ENCODE data around the gene TDRD12.
"Not testable (repeated sequence)": the region's sequence is repeated elsewhere in the genome, so short reads cannot be mapped to it uniquely, and the experiment has no call there.

Gene TDRD12

DNA sequence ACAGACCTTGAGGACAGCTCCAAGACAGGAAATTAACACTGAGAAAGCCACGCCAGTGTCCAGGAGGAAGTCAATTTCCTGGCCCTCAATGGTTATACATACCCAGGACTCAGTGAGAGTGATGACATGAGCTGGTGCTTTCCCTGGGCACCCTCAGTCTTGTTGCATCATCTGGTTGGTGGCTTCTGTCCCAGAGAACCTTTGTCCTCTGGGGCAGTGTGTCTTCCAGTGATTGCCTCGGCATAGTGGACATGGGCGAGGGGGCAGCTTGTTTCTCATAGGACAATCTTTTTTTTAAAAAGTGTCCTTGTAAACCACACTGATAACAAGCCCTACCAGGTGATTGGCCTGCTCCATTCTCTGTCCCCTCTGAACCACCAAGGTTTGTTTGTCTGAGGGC is 22.8 kb upstream of the TDRD12 start:
- not testable (repeated sequence) for H2AFZ ChIP-seq (ENCODE audit: low read depth, low read length); H2AK5ac ChIP-seq (ENCODE audit: low read length, severe bottlenecking)

DNA sequence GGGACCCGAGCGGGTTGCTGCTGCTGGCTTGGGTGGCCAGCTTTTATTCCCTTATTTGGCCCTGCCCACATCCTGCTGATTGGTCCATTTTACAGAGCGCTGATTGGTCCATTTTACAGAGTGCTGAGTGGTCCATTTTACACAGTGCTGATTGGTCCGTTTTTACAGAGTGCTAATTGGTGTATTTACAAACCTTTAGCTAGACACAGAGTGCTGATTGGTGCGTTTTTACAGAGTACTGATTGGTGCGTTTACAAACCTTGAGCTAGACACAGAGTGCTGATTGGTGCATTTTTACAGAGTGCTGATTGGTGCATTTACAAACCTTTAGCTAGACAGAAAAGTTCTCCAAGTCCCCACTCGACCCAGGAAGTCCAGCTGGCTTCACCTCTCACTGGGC is 19.4 kb upstream of the TDRD12 start:
- not testable (repeated sequence) for H3K23ac ChIP-seq (ENCODE audit: low read length in 2 of 2); H2BK120ac ChIP-seq (ENCODE audit: low read depth, low read length); H2AFZ ChIP-seq (ENCODE audit: low read depth, low read length); H3K9ac ChIP-seq (ENCODE audit: low read length); H3K27ac ChIP-seq (ENCODE audit: low read length, poor library complexity, severe bottlenecking); H4K8ac ChIP-seq (ENCODE audit: low read length); H2AK5ac ChIP-seq (ENCODE audit: low read length, severe bottlenecking); H4K91ac ChIP-seq (ENCODE audit: low read length); H2BK12ac ChIP-seq (ENCODE audit: low read length in 2 of 2); H3K18ac ChIP-seq (ENCODE audit: low read depth in 1 of 2, low read length in 2 of 2); DNase-seq; H3K14ac ChIP-seq (ENCODE audit: low read length in 2 of 2); H3K4me2 ChIP-seq (ENCODE audit: low read length, poor library complexity, severe bottlenecking); H3K27me3 ChIP-seq (ENCODE audit: control insufficient read depth in 1 of 2, insufficient read depth in 1 of 2, low read length in 2 of 2); H3K4ac ChIP-seq (ENCODE audit: low read depth in 1 of 2, low read length in 2 of 2); H3K4me1 ChIP-seq (ENCODE audit: control insufficient read depth, insufficient read depth, low read depth, low read length); H3K4me3 ChIP-seq (ENCODE audit: insufficient read depth in 1 of 2, low read depth in 1 of 2, low read length in 2 of 2); H2BK15ac ChIP-seq (ENCODE audit: low read depth, poor library complexity, severe bottlenecking); H2BK5ac ChIP-seq (ENCODE audit: low read depth, low read length, poor library complexity, severe bottlenecking)
- peaks cover 10% of the 10 kb centered on the region for H3K9me3 ChIP-seq (ENCODE audit: control insufficient read depth, low read length)
- peaks cover 11 to 35% of the 10 kb centered on the region in 2 experiments for H3K36me3 ChIP-seq (ENCODE audit: control insufficient read depth in 1 of 2, insufficient read depth in 2 of 2, low read depth in 1 of 2, low read length in 2 of 2)
- peaks cover 16% of the 10 kb centered on the region for H3K79me1 ChIP-seq (replicated peaks; ENCODE audit: low read length, poor library complexity, severe bottlenecking)
- 85% methylated on average over 7 of the region's 7 CpGs for WGBS

More for the DNA sequence above, 22.8 kb upstream of the TDRD12 start:
- not testable (repeated sequence) for H2BK15ac ChIP-seq (ENCODE audit: low read depth, poor library complexity, severe bottlenecking); H4K8ac ChIP-seq (ENCODE audit: low read length); DNase-seq; H3K27ac ChIP-seq (ENCODE audit: low read length, poor library complexity, severe bottlenecking); H3K9ac ChIP-seq (ENCODE audit: low read length); H2BK5ac ChIP-seq (ENCODE audit: low read depth, low read length, poor library complexity, severe bottlenecking); H2BK120ac ChIP-seq (ENCODE audit: low read depth, low read length); H3K9me3 ChIP-seq (ENCODE audit: control insufficient read depth, low read length); H3K4me2 ChIP-seq (ENCODE audit: low read length, poor library complexity, severe bottlenecking); H3K4ac ChIP-seq (ENCODE audit: low read depth in 1 of 2, low read length in 2 of 2); H3K14ac ChIP-seq (ENCODE audit: low read length in 2 of 2); H4K91ac ChIP-seq (ENCODE audit: low read length); H2BK12ac ChIP-seq (ENCODE audit: low read length in 2 of 2); H3K27me3 ChIP-seq (ENCODE audit: control insufficient read depth in 1 of 2, insufficient read depth in 1 of 2, low read length in 2 of 2); H3K18ac ChIP-seq (ENCODE audit: low read depth in 1 of 2, low read length in 2 of 2); H3K4me3 ChIP-seq (ENCODE audit: insufficient read depth in 1 of 2, low read depth in 1 of 2, low read length in 2 of 2); H3K4me1 ChIP-seq (ENCODE audit: control insufficient read depth, insufficient read depth, low read depth, low read length); H3K23ac ChIP-seq (ENCODE audit: low read length in 2 of 2)
- WGBS: 95% methylated on average over 3 of the region's 3 CpGs
- H3K79me1 ChIP-seq (replicated peaks; ENCODE audit: low read length, poor library complexity, severe bottlenecking): peaks cover 17% of the 10 kb centered on the region
- H3K36me3 ChIP-seq (ENCODE audit: control insufficient read depth in 1 of 2, insufficient read depth in 2 of 2, low read depth in 1 of 2, low read length in 2 of 2): peaks cover 9 to 26% of the 10 kb centered on the region in 2 experiments

DNA sequence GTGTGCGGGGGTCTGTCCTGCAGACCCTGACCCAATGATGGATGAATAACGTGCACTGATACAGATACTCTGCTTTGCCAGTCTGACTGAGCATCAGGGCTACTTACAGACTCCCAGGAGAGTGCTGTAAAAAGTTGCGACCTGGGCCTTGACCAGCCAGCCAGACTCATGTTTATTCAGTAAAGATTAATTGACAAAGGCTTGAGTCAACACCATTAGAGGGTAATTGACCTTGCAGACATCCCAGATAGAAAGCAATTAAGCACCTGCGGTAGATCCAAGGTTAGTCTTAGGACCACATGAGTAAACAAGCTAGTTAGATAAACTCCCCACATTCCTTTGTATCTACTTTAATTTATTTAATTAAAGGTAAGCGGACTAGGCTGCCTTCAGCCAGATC is 17.6 kb upstream of the TDRD12 start:
- Histone ChIP-seq H2AK5ac (ENCODE audit: low read length, severe bottlenecking) (no peak overlapping the region), H3K9ac (ENCODE audit: low read length) (no peak overlapping the region), H3K27me3 (ENCODE audit: control insufficient read depth in 1 of 2, insufficient read depth in 1 of 2, low read length in 2 of 2) (no peaks in the 10 kb centered on the region), H4K8ac (ENCODE audit: low read length) (no peak overlapping the region), H3K9me3 (ENCODE audit: control insufficient read depth, low read length) (peaks cover 10% of the 10 kb centered on the region), H3K36me3 (ENCODE audit: control insufficient read depth in 1 of 2, insufficient read depth in 2 of 2, low read depth in 1 of 2, low read length in 2 of 2) (peaks cover 16 to 33% of the 10 kb centered on the region in 2 experiments), H3K79me1 (replicated peaks; ENCODE audit: low read length, poor library complexity, severe bottlenecking) (peaks cover 21% of the 10 kb centered on the region), H3K27ac (ENCODE audit: low read length, poor library complexity, severe bottlenecking) (no peak overlapping the region), H3K14ac (ENCODE audit: low read length in 2 of 2) (no peak overlapping the region), H3K4me2 (ENCODE audit: low read length, poor library complexity, severe bottlenecking) (no peak overlapping the region), H3K4me3 (ENCODE audit: insufficient read depth in 1 of 2, low read depth in 1 of 2, low read length in 2 of 2) (no peak overlapping the region), H2BK5ac (ENCODE audit: low read depth, low read length, poor library complexity, severe bottlenecking) (no peak overlapping the region), H2BK15ac (ENCODE audit: low read depth, poor library complexity, severe bottlenecking) (no peak overlapping the region), H2BK12ac (ENCODE audit: low read length in 2 of 2) (no peak overlapping the region), H2AFZ (ENCODE audit: low read depth, low read length) (no peak overlapping the region), H3K23ac (ENCODE audit: low read length in 2 of 2) (no peak overlapping the region), H4K91ac (ENCODE audit: low read length) (no peak overlapping the region), H3K18ac (ENCODE audit: low read depth in 1 of 2, low read length in 2 of 2) (no peak overlapping the region), H2BK120ac (ENCODE audit: low read depth, low read length) (no peak overlapping the region), H3K4me1 (ENCODE audit: control insufficient read depth, insufficient read depth, low read depth, low read length) (no peaks in the 10 kb centered on the region), H3K4ac (ENCODE audit: low read depth in 1 of 2, low read length in 2 of 2) (no peak overlapping the region)
- no peak for DNase-seq
- WGBS: 84% methylated on average over 4 of the region's 5 CpGs

DNA sequence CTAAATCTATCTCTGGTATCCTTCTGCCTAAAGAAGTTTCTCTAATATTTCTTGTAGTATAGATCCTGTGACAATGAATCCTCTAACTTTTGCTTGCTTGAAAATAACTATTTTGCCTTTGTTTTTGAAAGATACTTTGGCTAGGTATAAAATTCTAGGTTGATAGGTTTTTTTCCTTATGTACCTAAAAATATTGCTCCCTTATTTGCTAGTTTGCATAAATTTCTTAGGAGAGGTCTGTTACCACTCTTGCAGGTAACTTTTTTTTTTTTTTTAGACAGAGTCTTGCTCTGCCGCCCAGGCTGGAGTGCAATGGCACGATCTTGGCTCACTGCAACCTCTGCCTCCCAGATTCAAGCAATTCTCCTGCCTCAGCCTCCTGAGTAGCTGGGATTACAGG is 15.6 kb upstream of the TDRD12 start:
- H3K4me3 ChIP-seq (ENCODE audit: insufficient read depth in 1 of 2, low read depth in 1 of 2, low read length in 2 of 2); H2AFZ ChIP-seq (ENCODE audit: low read depth, low read length); H3K4me2 ChIP-seq (ENCODE audit: low read length, poor library complexity, severe bottlenecking); DNase-seq; H2BK15ac ChIP-seq (ENCODE audit: low read depth, poor library complexity, severe bottlenecking); H2AK5ac ChIP-seq (ENCODE audit: low read length, severe bottlenecking); H3K4me1 ChIP-seq (ENCODE audit: control insufficient read depth, insufficient read depth, low read depth, low read length); H3K23ac ChIP-seq (ENCODE audit: low read length in 2 of 2); H3K27ac ChIP-seq (ENCODE audit: low read length, poor library complexity, severe bottlenecking); H3K14ac ChIP-seq (ENCODE audit: low read length in 2 of 2); H3K18ac ChIP-seq (ENCODE audit: low read depth in 1 of 2, low read length in 2 of 2); H4K91ac ChIP-seq (ENCODE audit: low read length); H3K9ac ChIP-seq (ENCODE audit: low read length); H3K4ac ChIP-seq (ENCODE audit: low read depth in 1 of 2, low read length in 2 of 2); H4K8ac ChIP-seq (ENCODE audit: low read length); H2BK120ac ChIP-seq (ENCODE audit: low read depth, low read length); H2BK12ac ChIP-seq (ENCODE audit: low read length in 2 of 2); H3K27me3 ChIP-seq (ENCODE audit: control insufficient read depth in 1 of 2, insufficient read depth in 1 of 2, low read length in 2 of 2); H2BK5ac ChIP-seq (ENCODE audit: low read depth, low read length, poor library complexity, severe bottlenecking): not testable (repeated sequence)
- Histone ChIP-seq H3K36me3 (ENCODE audit: control insufficient read depth in 1 of 2, insufficient read depth in 2 of 2, low read depth in 1 of 2, low read length in 2 of 2) (peaks cover 14 to 30% of the 10 kb centered on the region in 2 experiments), H3K9me3 (ENCODE audit: control insufficient read depth, low read length) (peaks cover 10% of the 10 kb centered on the region), H3K79me1 (replicated peaks; ENCODE audit: low read length, poor library complexity, severe bottlenecking) (peaks cover 21% of the 10 kb centered on the region)
- 97% methylated on average over 2 of the region's 2 CpGs for WGBS

Data from mesenchymal stem cell (in vitro differentiated cells and primary cell).